ENCODE results near the gene CLVS2.
A peak's percentile ranks its signal among the peaks of the same experiment; 100 is the strongest.

Gene CLVS2

DNA sequence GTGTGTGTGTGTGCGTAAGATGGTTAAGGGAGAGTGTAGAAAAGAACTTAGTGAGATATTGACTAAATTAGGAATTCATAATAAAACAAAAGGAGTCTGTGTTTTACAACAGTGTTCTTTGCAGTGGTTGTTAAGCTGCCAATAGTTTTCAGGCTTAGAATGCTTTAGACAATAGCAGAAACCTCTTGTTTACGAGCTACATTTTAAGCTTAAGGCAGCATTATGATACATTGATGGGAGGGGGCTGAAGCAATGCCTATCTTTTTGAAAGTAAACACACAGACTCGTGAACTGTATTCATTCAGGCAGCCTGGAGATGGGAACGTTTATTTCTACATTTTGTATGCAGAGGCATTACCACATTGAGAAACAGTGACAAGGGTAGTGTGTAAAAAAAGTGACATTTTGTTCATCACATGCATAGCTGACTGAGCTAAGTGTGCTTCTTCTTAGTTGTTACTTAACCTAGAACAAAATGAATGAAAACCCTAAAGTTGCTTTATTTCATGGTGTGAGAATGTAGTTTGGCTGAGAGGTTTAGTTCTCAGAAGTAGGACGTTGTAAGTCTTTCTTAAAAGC lies 21.2 kb downstream of the CLVS2 start:
- TF ChIP-seq, protein P1, sequence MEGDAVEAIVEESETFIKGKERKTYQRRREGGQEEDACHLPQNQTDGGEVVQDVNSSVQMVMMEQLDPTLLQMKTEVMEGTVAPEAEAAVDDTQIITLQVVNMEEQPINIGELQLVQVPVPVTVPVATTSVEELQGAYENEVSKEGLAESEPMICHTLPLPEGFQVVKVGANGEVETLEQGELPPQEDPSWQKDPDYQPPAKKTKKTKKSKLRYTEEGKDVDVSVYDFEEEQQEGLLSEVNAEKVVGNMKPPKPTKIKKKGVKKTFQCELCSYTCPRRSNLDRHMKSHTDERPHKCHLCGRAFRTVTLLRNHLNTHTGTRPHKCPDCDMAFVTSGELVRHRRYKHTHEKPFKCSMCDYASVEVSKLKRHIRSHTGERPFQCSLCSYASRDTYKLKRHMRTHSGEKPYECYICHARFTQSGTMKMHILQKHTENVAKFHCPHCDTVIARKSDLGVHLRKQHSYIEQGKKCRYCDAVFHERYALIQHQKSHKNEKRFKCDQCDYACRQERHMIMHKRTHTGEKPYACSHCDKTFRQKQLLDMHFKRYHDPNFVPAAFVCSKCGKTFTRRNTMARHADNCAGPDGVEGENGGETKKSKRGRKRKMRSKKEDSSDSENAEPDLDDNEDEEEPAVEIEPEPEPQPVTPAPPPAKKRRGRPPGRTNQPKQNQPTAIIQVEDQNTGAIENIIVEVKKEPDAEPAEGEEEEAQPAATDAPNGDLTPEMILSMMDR (conservative IDR thresholded peaks at IDR 0.05; ENCODE audit: control insufficient read depth, insufficient read depth, low read depth, low read length), result no peak
- no peak for DNase-seq (ENCODE audit: low read depth)

DNA sequence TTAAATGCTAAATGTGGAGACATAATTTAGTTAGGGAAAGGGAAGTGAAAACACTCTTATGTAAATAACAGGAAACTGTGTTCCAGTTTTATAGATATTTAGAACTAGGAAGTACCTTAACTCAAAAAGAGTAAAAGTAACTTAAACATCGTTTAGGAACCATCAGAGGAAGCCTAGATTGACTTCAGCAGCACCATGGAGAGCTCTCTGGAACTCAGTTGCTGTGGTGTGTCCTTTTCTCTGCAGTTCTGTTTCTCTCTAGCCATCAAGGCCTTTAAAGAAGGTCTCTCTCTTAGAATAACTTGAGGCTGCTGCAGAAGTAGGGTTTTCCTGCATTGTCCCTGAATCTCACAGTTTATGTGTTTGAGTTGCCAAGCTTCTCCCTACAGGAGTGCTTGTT lies 26.9 kb downstream of the CLVS2 start:
- TF ChIP-seq, protein P1 (conservative IDR thresholded peaks at IDR 0.05; ENCODE audit: control insufficient read depth, insufficient read depth, low read depth, low read length), result no peak
- DNase-seq (ENCODE audit: low read depth), result peak; percentile 28
- no peak overlapping the region for H3K4me3 ChIP-seq (ENCODE audit: control insufficient read depth, low read depth, low read length)

More for the DNA sequence above, 21.2 kb downstream of the CLVS2 start:
- no peak overlapping the region for H3K4me3 ChIP-seq (ENCODE audit: control insufficient read depth, low read depth, low read length)

DNA sequence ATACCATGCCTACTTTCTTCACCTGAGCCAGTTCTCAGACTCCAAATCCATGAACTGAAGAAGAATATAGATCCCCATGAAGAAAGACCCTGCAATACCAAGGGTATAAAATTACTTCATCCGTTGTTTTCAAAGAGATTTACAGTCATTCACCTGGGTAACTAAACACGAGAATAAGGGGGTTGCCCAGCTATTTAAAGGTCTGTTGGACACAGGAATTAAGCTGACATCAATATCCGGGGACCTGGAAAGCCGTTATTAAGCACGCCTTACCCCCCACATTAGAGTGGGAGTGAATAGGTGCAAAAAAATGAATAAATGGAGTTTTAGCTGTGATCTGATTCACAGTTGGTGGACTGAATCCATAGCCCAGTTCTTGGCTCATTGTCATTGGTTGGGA lies 28.9 kb downstream of the CLVS2 start:
- H3K4me3 ChIP-seq (ENCODE audit: control insufficient read depth, low read depth, low read length), result no peak overlapping the region
- no peak for DNase-seq (ENCODE audit: low read depth)
- TF ChIP-seq, protein P1 (conservative IDR thresholded peaks at IDR 0.05; ENCODE audit: control insufficient read depth, insufficient read depth, low read depth, low read length), result no peak

DNA sequence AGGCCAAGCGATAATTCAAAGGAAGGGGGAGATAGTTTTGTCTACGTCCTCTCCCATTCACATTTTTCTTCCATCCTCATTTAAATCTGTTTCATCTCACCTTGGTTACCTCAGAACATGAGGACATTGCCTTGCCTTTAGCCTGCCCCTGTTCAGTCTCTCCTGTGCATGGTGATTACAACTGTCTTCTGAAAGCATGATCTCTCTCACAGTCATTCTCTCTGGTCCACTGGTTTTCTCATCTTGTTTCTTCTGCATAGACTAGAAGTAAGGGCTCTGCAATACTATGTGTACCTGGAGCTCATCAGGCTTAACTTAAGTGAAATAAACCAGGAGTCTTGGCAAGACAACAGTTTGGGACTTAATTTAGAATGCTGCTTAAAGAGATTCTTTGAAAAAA lies 31.4 kb downstream of the CLVS2 start:
- DNase-seq (ENCODE audit: low read depth), result no peak
- TF ChIP-seq, protein P1 (conservative IDR thresholded peaks at IDR 0.05; ENCODE audit: control insufficient read depth, insufficient read depth, low read depth, low read length), result no peak
- no peak overlapping the region for H3K4me3 ChIP-seq (ENCODE audit: control insufficient read depth, low read depth, low read length)

DNA sequence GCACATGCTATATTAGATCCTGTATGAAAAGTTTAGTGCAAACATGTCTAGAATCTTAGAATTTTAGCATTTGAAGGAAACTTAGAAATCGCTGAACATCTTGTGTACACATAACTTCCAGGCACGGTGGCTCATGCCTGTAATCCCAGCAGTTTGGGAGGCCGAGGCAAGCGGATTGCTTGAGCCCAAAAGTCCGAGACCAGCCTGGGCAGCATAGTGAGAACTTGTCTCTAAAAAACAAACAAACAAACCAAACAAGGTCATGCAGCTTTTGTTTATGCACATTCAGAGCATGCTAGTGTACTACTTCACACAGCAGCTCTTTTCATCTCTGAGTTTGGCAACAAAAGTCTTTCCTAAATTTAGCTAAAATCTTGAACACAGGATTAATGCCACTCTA lies 32.2 kb downstream of the CLVS2 start:
- TF ChIP-seq, protein P1 (conservative IDR thresholded peaks at IDR 0.05; ENCODE audit: control insufficient read depth, insufficient read depth, low read depth, low read length), result no peak
- DNase-seq (ENCODE audit: low read depth), result no peak
- H3K4me3 ChIP-seq (ENCODE audit: control insufficient read depth, low read depth, low read length), result no peak overlapping the region

DNA sequence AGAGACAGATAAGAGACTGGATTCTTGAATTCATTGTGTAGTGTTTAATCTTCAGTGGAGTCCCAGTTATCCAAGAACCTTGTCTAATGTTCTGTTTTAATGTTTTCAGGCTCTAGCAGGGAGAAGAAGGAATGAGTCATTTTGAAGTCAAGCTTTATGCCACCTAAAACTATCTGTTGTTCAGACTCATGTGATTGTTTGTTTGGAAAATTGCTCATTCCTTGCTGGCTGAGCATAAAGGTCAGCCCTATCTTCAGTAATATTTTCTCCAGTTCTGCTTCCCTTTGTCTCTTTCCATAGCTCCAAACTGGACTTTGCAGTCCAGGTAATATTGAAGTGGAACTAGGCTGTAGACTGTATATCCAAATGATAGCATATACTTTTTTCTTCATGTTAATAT lies 34.2 kb downstream of the CLVS2 start:
- no peak overlapping the region for H3K4me3 ChIP-seq (ENCODE audit: control insufficient read depth, low read depth, low read length)
- peak; percentile 56 for DNase-seq (ENCODE audit: low read depth)
- TF ChIP-seq, protein P1 (conservative IDR thresholded peaks at IDR 0.05; ENCODE audit: control insufficient read depth, insufficient read depth, low read depth, low read length), result no peak

DNA sequence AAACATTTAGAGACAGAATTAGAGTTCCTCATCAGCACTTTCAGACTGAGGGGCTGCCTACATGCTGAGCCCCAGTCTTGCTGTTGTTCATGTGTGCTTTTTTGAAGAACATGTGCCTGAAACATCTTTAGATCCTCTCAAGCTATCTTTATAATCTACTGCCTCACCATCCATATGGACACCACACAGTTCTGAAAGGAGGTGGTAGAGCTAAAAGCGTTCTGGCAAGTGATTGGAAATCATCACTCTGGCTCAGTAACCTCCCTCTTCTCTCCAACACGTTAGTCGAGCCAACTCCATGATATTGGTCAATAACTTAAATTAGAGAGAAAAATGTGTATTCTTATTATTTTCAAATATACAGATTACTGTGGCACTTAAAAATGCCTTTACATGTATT lies 40.6 kb downstream of the CLVS2 start:
- no peak overlapping the region for H3K4me3 ChIP-seq (ENCODE audit: control insufficient read depth, low read depth, low read length)
- TF ChIP-seq, protein P1 (conservative IDR thresholded peaks at IDR 0.05; ENCODE audit: control insufficient read depth, insufficient read depth, low read depth, low read length), result no peak
- DNase-seq (ENCODE audit: low read depth), result no peak

Data from fibroblast of mammary gland (primary cell).